ENCODE measurements around the gene ABCC11.

- TF ChIP-seq, protein P1, sequence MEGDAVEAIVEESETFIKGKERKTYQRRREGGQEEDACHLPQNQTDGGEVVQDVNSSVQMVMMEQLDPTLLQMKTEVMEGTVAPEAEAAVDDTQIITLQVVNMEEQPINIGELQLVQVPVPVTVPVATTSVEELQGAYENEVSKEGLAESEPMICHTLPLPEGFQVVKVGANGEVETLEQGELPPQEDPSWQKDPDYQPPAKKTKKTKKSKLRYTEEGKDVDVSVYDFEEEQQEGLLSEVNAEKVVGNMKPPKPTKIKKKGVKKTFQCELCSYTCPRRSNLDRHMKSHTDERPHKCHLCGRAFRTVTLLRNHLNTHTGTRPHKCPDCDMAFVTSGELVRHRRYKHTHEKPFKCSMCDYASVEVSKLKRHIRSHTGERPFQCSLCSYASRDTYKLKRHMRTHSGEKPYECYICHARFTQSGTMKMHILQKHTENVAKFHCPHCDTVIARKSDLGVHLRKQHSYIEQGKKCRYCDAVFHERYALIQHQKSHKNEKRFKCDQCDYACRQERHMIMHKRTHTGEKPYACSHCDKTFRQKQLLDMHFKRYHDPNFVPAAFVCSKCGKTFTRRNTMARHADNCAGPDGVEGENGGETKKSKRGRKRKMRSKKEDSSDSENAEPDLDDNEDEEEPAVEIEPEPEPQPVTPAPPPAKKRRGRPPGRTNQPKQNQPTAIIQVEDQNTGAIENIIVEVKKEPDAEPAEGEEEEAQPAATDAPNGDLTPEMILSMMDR (conservative IDR thresholded peaks at IDR 0.05): no peak
- TF ChIP-seq ZFX (IDR thresholded peaks at IDR 0.05): no peak
Observed at GRCh38 chr16:48146710-48147109, 100.6 kb downstream of the ABCC11 start.
